Cerebellar nuclear complex (tissue), 1 donor: ENCODE measurements around the gene RASA3.

ENCODE experiments used
- DNase-seq, 2 experiments: peaks; one replicate each; lab custom pipeline; 2025; lab: John Stamatoyannopoulos, UW

Gene RASA3

DNA sequence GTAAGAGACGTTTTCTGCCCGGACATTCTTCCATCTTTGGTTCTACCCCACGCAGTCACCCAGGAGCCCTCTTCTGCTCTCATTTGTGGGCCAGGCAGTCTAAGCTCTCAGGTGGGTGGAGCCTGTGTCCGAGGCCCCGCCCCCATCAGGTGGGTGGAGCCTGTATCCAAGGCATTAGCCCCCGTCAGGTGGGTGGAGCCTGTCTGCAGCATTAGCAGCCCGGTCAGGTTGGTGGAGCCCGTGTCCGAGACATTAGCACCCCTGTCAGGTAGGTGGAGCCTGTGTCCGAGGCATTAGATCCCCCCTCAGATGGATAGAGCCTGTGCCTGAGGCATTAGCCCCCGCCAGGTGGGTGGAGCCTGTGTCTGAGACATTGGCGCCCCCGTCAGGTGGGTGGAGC is 113.1 kb downstream of the RASA3 start:
- no peak for DNase-seq

DNA sequence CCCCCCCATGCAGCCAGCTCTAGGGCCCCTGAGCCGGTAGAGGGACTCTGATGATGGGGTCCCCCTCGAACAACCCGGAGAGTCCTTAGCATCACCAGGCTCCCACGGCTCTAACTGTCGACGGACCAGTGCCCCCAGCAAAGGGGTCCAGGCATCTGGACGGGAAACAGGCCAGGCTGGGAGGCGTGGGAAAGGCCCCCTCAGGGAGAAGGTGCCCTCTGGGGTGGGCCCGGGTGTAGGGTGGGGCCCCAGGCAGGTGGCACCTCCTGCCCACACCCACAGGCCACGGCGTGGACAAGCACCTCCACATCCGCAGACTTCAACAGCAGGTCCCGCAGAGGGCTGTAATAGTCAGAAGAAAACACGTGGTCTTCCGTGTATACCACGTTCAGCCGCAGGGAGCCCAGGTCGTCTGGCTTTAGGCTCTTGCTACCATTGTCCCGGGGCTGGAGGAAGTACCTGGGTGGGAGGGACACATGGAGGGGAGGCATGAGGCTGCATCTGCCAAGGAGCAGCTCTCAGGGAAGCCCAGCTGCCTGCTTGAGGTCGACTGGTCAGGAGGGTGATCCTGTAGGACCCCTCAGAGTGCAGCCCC is 113.9 kb downstream of the RASA3 start:
- no peak for DNase-seq

DNA sequence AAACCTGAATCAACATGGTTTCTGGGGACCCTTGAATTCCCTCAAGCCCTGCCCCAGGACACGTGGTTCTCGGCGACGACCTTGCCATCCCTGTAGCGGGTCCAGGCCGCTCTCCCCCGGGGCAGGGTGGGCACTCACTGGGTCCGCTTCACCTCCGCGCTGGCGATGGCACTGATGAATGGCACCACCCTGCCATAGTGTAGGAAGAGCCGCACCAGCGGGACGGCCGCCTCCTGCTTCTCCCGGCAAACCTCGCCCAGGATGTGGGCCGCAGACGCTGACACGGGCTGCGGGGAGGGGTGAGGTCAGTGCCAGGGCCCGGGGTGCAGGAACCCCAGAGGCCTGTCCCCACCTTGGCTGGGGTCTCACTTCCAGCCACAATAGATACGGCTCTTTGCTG is 114.5 kb downstream of the RASA3 start:
- no peak for DNase-seq

DNA sequence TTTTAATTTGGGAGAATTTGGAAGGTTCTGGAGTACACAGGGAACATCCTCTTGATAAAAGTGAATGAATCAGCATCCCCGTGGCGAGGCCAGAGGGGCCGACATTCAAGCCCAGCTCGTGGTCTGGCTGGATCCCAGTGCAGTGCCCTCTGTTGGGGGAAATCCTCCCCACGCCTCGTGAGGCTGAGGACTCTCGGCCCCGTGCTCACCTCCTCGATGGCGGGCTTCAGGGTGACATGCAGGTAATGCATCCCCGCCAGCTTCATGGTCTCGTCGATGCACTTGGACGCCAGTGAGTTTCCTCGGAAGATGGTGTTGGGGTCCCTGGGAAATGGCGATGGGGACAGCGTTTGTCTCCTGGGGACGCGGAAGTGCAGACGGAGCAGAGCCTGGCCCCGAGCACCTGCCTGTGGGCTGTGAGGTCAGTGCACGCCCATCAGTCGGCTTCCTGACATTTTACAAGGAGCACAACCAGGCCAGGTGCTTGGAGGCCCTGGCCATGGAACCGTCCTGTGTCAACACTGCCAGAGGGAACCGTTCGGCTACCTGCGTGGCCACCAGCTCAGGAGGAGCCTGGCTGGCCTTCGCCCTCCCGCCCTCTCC is 115.3 kb downstream of the RASA3 start:
- no peak for DNase-seq

DNA sequence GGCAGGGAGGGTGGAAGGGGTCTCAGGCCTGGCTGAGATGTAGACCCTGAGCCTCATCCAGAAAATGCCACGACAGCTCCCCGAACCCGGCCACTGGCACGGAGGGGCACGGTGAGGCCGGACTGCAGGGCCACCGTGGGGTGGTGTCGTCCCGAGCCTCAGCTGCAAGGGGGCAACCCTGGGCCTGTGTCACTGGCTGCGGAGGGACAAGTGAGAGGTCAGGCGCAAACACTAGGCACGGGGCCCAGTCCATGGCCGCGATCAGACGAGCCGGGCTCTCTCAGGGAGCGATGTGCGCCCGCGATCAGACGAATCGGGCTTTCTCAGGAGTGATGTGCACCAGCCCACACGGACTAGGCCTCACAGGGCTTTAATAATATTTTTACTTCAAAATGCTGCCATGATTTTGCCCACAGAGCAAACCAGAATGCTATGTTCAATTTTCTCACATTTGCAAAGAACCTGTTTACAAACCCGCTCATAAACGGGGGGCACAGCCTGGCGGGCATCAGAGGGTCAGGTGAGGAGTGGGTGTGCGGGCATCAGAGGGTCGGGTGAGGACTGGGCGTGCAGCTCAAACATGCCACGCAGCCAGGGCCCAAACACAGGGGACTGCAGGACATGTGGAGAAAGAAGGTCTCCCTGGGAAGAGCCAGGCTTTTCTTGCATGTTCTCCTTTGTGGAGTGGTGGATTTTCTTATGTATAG is 115.9 kb downstream of the RASA3 start:
- DNase-seq, result no peak

DNA sequence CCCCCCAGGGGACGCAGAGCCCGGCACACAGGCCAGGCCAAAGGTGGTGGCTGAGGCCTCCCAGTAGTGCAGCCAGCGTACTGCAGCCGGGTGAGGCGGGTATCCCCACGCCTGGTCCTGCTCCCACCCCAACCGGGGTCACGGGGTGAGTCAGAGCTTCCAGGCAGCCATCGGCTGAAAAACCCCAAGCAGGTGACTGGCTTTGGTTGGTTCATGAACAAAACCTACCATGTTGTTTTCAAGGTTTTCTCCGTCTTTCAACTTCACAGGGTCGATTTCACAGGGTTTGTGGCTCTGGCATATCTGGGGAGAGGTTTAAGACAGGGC is 116.5 kb downstream of the RASA3 start:
- DNase-seq, result no peak

DNA sequence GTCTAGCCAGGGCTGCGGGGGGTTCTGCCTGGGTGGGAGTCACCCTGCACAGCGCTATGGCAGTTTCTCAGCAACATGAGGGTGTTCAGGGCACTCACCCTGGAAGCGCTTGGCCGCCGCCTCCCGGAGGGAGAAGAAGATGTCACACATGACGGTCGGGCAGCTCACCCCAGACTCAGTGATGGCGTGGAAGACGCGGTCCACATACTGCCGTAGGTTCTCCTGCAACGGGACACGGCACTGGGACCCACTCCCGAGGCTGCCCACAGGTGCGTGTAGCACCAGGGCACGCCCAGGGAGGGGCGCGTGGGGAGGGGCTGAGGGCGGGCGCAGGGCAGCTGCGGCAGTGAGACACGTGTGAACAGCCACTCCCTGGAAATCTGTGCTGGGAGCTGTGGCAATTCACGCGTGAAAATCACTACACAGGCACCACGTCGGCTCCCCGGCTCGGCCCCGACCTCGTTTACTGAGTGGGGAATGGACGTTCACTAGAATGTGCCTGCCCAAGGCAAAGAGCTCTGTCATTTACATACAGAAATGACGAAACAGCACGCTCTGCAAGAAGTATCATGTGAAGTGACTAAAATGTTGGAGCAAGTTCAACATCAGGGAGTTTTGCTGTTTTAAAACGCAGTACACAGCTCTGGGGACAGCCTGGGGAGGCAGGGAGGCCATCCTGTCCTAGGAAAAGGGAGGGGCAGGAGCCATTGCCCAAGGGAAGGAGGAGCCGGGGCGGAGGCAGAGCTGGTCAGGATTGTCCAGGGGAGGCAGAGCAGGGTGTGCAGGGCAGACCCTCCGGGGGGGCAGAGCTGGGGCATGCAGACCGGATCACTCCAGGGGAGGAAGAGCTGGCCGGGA is 117.1 kb downstream of the RASA3 start:
- DNase-seq, result no peak

DNA sequence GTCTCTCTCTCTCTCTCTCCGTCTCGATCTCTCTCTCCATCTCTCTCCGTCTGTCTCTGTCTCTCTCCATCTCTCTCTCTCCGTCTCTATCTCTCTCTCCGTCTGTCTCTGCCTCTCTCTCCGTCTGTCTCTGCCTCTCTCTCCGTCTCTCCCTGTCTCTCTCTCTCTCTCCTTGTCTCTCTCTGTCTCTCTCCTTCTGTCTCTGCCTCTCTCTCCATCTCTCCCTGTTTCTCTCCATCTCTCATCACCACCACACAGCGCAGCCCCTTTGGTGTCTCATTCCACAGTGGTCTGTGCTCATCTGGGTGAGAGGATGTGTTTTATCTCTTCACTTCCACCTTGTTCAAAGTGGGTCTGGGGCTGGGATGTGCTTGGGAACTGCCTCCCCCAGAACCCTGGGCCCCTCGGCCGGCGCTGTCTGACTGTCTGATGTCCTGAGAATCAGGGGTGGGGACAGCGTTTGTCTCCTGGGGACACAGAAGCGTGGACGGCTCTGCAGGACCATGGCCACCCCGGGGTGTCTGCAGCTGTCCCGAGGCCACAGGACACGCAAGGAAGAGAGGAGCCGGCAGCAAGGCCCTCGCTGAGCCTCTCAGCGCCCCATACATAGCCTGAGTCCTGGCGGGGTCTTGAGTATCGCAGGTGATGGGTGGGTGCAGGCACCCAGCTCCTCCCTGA is 118.3 kb downstream of the RASA3 start:
- DNase-seq, result no peak

DNA sequence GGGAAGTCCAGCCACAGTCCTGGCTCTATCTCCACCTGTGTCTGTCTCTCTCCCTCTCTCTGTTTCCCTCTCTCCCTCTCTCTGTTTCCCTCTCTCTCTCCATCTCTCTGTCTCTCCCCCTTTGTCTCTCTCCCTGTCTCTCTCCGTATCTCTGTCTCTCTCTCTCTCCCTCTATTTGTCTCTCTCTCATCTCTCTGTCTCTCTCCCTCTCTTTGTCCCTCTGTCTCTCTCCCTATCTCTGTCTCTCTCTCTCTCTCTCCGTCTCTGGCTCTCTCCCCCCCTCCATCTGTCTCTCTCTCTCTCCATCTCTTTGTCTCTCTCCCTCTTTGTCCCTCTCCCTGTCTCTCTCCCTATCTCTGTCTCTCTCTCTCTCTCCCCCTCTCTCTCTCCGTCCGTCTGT is 119.1 kb downstream of the RASA3 start:
- no peak for DNase-seq

DNA sequence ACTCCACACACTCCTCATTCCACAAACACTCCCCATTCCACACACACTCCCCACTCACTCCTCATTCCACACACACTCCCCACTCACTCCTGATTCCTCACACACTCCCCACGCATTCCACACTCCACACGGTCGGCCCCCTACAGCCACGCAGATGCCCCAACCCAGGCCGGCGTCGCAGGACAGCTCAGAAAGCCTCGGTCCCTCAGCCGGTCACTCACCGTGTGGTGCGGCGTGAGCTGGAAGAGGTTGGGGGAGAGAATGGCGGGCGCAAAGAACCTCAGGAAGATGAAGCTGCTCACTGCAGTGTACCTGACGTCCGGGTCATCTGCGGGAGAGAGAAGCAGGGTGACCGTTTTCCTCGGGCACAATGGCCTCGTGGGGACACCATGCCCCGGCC is 119.5 kb downstream of the RASA3 start:
- DNase-seq, result no peak

DNA sequence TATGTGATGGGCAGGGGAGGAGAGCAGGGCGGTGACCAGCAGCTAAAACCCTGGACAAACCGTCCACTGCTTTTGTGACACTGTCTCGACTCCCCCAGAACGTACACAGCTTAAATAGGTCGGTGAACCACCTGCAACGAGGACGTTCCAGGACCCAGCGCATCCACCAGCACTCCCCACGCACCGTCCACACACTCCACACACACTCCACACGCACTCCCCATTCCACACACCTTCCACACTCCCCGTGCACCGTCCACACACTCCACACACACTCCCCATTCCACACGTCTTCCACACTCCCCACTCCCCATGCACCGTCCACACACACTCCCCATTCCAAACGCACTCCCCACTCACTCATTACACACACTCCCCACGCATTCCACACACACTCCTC is 120.3 kb downstream of the RASA3 start:
- no peak for DNase-seq

DNA sequence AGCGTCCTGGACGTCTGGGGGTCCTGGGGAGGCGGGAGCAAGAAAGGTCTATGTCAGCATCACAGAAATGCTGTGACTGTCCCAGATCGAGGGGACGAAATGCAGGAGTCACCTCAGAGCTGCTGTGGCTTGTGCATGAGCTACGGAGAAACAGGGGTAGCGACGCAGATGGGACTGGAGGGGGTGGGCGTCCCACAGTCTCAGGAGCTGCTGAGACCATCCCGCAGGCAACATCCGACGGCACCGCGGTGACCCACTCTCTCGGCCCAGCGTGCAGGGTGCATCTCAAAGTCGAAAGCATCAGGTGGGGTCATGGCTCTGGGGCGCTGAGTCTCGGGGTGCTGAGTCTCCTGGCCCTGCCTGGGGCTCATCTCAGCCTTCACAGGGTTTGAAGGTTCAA is 121.2 kb downstream of the RASA3 start:
- DNase-seq, result no peak

DNA sequence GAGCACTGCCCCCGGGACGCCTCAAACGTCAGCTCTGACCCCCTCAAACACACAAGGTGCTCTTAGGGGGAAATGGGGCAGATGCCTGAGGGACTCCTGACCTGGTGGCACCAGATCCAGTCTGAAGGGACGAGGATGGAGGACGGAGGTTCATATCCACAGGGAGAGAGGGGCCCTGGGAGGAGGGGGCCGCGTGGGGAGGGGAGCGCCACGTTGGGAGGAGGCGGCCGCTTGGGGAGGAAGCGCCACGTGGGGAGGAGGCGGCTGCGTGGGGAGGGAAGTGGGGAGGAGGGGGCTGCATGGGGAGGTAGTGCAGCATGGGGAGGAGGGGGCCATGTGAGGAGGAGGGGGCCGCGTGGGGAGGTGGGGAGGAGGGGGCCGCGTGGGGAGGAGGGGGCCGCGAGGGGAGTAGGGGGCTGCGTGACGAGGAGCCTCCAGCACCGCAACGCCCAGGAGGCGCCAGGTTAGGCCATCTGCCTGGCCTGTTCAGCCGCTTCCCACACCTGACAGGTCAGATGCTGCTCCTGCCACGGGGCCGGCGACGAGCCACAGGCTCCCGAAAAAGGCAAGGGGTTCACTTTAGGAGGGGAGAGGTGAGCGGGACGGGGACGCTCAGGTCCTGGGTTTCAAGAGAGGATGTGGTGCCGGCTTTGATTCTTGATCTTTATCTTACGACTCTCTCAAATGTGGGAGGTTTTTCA is 121.9 kb downstream of the RASA3 start:
- no peak for DNase-seq

DNA sequence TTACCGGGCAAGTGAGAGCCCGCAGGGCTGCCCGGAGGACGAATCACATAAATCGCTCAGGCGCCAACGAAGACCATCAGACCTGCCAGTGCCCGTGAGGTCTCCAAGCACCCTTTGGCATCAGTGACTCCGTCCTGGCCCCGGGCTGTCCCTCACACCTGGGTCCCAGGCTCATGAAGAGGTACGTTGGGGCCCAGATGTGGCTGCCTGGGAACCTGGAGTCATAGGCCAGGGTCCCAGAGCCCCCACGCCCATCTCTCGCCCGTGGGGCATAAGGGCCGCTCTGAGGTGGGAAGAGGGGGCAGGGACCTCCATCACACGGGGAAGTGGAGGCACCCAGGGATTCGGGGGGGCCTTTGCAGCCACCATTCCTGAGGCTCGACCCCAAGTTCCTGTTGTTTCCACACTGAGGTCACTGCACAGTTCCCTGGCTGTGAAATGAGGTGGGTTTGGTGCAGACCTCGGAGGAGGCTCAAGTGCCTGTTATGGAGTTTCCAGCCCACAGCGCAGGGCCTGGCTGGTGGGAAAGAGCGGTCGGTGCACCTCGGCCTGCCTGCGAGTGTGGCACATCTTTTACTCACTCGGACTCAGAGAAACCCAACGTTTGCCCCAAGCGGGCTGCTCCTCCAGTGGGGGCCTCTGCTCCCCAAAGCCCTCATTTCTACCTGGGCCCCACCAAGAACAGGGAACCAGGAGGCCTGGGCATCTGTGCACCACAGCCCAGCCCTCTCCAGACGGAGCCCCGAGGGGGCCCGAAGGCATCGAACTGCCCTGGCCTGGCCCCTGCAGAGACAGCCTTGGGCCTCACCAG is 122.6 kb downstream of the RASA3 start:
- DNase-seq, result no peak

DNA sequence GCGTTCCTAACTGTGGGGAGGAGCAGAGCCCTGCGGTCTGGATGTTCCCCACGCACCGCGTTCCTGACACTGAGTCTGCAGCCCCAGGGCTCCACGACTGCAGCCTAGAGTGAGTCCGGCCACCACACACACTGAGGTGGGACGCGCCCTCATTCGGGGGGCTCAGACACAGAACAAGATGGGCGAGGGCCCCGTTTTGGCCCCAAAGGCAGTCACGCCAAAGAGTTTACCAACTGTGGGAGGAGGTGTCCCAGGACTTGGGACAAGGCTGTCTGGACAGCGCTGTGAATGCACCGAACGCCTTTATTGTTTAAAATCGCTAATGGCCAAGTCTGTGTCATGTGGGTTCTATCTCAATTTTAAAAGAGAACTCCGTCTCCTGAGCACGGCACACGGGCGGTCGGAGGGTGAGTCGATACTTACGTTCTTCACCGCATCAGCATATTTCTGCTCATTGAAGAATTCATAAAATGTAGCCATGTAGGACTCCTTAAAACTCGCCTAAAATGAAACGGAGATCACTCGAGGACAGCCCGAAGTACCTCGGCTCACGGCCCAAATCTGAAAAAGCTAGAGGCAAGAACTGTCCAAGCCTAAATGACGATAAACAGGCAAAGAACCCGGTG is 123.3 kb downstream of the RASA3 start:
- no peak for DNase-seq

DNA sequence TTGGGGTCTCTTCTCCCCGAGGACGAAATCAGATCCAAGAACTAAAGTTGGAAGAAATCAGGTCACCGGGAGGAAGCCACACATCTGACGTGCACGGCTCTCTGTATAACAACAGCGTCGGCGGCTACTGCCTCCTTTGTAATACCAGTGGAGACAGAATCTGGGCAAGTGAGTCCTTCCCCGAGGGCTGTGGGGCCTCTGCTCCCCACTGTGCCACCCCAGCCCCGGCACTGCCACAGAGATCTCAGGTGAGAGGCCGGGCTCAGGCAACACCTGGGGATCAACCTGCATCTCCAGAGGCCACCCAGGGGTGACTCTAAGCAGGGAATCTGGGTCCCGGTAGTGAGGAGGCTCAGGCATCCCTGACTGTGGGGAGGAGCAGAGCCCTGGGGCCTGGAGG is 124.9 kb downstream of the RASA3 start:
- no peak for DNase-seq

DNA sequence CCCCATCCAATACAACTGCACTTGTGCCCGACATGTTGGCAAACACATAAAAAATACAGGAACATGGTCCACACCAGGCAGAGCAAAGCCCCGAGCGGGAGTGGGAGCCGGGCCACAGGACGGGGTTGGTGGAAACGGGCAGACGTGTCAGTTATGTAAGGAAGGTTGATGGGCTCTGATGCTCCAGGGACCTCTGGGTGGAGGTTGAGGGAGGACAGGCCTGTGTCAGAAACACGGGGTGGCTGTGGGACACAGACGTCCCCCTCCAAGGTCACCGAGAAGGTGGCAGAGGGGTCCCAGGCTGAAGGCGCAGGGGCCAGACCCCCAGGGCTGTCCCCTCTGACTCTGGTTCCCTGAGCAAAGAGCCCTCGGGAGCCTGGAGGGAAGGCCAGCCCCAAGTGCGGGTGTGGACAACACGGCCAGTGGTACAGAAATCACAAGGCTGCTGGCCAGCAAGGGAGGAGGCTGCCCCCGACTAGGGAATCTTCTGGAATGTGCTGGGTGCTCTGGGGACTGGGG is 127.2 kb downstream of the RASA3 start:
- no peak for DNase-seq

DNA sequence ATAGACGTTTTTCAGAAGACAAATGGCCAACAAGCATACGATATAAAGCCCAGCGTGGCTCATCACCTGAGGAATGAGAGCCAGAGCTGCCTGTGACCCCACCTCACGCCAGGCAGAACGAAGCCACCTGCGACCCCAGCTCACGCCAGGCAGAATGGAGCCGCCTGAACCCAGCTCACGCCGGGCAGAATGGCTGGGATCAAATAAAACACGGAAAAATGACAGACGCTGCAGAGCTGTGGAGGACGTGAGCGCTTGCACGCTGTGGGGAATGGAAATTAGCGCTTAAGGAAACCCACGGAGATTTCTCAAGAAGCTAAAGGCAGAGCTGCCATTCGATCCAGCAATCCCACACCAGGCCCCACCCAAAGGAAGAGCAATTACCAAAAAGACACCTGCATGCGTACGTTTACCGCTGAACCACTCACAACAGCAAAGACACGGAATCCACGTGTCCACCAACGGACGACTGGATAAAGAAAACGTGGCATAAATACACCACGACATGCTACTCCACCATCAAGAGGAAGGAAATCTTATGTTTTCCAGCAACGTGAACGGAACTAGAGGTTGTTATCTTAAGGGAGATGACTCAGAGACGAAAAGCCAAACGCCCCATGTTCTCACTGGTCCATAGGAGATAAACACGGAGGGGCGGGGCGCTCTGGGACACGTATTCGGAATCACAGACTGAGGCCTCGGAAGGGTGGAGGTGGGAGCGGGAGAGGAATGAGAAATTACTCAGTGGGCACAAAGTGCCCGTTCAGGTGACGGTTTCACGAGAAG is 127.8 kb downstream of the RASA3 start:
- DNase-seq, result no peak

DNA sequence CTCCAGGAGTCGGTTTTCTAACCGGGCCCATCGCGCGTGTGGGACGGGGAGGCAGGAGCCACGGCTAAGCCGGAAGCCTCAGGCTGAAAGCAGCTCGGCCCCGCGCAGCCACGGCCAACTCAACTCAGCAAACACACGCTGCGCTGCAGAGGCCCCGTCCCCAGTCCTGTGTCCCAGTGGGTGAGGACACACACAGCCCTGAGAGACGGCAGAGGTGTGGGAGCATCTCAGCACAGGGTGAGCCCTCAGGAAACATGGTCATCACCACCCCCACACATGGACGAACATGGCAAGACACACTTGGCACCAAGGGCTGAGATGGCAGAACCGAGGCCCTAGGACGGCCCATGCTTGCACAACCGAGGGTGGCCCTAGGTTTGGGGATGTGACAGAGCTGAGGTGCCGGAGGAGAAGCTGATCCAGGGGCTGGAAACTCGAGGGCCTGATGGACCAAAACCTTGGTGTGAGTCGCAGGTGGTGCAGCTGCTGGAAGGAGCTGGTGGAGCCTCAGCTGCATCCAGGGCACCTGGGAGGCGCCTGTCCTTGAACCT is 129.6 kb downstream of the RASA3 start:
- DNase-seq, result no peak
